ENCODE measurements around the gene SEC24B.
A peak's percentile ranks its signal among the peaks of the same experiment; 100 is the strongest.

The SEC24B gene

DNA sequence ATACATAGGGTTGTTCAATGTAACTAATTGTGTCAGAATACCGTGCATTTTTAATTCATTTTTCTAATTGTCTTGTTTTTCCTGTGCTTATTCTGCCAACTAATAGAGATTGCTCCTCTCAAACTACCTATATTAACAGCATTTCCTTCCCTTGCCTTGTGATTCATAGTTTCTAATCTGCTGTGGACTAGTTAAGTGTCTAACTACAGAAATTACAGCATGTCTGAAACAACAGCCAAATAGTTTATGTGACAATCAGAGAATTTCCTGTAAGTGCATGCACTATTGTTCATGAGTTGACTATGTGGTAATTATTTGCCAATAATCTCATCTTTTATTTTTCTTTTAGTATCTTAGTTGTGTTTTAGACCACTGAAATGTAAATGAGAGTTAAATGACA lies 4.1 kb upstream of the SEC24B start:
- Histone ChIP-seq H3K27ac (ENCODE audit: insufficient read depth, low read length, poor library complexity, severe bottlenecking) (no peak overlapping the region), H3K4me3 (ENCODE audit: insufficient read depth, low read depth, low read length, poor library complexity, severe bottlenecking) (no peak overlapping the region), H3K9me3 (ENCODE audit: control insufficient read depth, low read length) (no peaks in the 10 kb centered on the region), H3K36me3 (ENCODE audit: control insufficient read depth, insufficient read depth, low read length) (no peaks in the 10 kb centered on the region), H3K27me3 (replicated peaks; ENCODE audit: control insufficient read depth, insufficient read depth, low read length, poor library complexity, severe bottlenecking) (no peaks in the 10 kb centered on the region), H3K4me1 (ENCODE audit: control insufficient read depth, insufficient read depth, low read length, poor library complexity, severe bottlenecking) (peaks cover 5% of the 10 kb centered on the region)
- no peak for DNase-seq

DNA sequence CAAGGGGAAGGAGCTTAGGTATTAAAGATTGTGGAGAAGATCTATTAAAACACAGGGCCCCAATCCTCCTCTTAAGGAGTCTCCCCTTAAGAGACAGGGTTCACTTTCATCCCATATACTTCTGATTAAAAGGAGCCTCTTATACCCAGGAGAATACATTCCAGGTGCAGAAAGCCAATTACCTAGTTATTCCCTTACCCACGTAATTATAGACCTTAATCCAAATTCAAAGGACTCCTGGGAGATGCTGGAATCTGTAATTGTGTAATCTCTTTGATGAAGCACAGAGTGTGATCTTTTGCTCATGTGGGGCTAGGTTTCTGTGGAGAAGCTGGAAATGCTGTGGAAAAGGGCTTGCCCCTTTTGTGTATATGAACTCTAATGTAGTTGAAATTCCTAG lies 1.4 kb upstream of the SEC24B start:
- H3K4me1 ChIP-seq (ENCODE audit: control insufficient read depth, insufficient read depth, low read length, poor library complexity, severe bottlenecking): peaks cover 15% of the 10 kb centered on the region
- no peak for DNase-seq
- no peak overlapping the region for H3K4me3 ChIP-seq (ENCODE audit: insufficient read depth, low read depth, low read length, poor library complexity, severe bottlenecking)
- H3K27me3 ChIP-seq (replicated peaks; ENCODE audit: control insufficient read depth, insufficient read depth, low read length, poor library complexity, severe bottlenecking): no peaks in the 10 kb centered on the region
- no peak overlapping the region for H3K27ac ChIP-seq (ENCODE audit: insufficient read depth, low read length, poor library complexity, severe bottlenecking)
- no peaks in the 10 kb centered on the region for H3K9me3 ChIP-seq (ENCODE audit: control insufficient read depth, low read length)
- H3K36me3 ChIP-seq (ENCODE audit: control insufficient read depth, insufficient read depth, low read length): no peaks in the 10 kb centered on the region

- Histone ChIP-seq H3K27me3 (replicated peaks; ENCODE audit: control insufficient read depth, insufficient read depth, low read length, poor library complexity, severe bottlenecking) (no peaks in the 10 kb centered on the region), H3K9me3 (ENCODE audit: control insufficient read depth, low read length) (no peaks in the 10 kb centered on the region), H3K4me3 (ENCODE audit: insufficient read depth, low read depth, low read length, poor library complexity, severe bottlenecking) (peak overlapping the region; percentile 76), H3K36me3 (ENCODE audit: control insufficient read depth, insufficient read depth, low read length) (no peaks in the 10 kb centered on the region), H3K27ac (ENCODE audit: insufficient read depth, low read length, poor library complexity, severe bottlenecking) (peak overlapping the region; percentile 80), H3K4me1 (ENCODE audit: control insufficient read depth, insufficient read depth, low read length, poor library complexity, severe bottlenecking) (peaks cover 15% of the 10 kb centered on the region)
- DNase-seq: no peak
Measured at GRCh38 chr4:109432696-109433095, 919 bp upstream of the SEC24B start.

- H3K4me1 ChIP-seq (ENCODE audit: control insufficient read depth, insufficient read depth, low read length, poor library complexity, severe bottlenecking): peaks cover 15% of the 10 kb centered on the region
- no peaks in the 10 kb centered on the region for H3K36me3 ChIP-seq (ENCODE audit: control insufficient read depth, insufficient read depth, low read length)
- H3K27ac ChIP-seq (ENCODE audit: insufficient read depth, low read length, poor library complexity, severe bottlenecking): peak overlapping the region; percentile 80
- H3K9me3 ChIP-seq (ENCODE audit: control insufficient read depth, low read length): no peaks in the 10 kb centered on the region
- H3K27me3 ChIP-seq (replicated peaks; ENCODE audit: control insufficient read depth, insufficient read depth, low read length, poor library complexity, severe bottlenecking): no peaks in the 10 kb centered on the region
- H3K4me3 ChIP-seq (ENCODE audit: insufficient read depth, low read depth, low read length, poor library complexity, severe bottlenecking): peak overlapping the region; percentile 76
- DNase-seq: peak in 1 of 3 donors; percentile 3
Measured at GRCh38 chr4:109434007-109434971, 674 bp downstream of the SEC24B start.

DNA sequence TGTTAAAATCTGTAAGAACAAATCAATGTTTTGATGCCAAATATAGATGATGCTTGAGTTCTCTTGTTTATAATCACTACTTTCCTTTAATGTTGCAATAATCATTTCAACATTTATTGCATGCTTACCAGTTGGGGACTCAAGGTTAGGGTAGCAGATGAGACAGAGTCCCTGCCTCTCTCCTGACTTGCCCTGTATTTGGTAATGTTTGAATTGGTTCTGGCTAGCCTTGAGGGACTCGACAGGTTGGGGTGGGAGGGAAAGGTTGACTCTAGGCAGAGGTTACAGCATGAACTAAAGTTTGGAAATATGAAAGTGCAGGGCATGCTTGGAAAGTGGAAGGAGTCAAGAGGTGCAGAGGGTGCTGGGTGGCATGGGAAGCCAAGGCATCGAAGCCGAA lies 2.0 kb downstream of the SEC24B start:
- no peak for DNase-seq
- Histone ChIP-seq H3K27me3 (replicated peaks; ENCODE audit: control insufficient read depth, insufficient read depth, low read length, poor library complexity, severe bottlenecking) (no peaks in the 10 kb centered on the region), H3K27ac (ENCODE audit: insufficient read depth, low read length, poor library complexity, severe bottlenecking) (no peak overlapping the region), H3K9me3 (ENCODE audit: control insufficient read depth, low read length) (no peaks in the 10 kb centered on the region), H3K4me1 (ENCODE audit: control insufficient read depth, insufficient read depth, low read length, poor library complexity, severe bottlenecking) (peaks cover 15% of the 10 kb centered on the region), H3K4me3 (ENCODE audit: insufficient read depth, low read depth, low read length, poor library complexity, severe bottlenecking) (peak overlapping the region; percentile 76), H3K36me3 (ENCODE audit: control insufficient read depth, insufficient read depth, low read length) (no peaks in the 10 kb centered on the region)

DNA sequence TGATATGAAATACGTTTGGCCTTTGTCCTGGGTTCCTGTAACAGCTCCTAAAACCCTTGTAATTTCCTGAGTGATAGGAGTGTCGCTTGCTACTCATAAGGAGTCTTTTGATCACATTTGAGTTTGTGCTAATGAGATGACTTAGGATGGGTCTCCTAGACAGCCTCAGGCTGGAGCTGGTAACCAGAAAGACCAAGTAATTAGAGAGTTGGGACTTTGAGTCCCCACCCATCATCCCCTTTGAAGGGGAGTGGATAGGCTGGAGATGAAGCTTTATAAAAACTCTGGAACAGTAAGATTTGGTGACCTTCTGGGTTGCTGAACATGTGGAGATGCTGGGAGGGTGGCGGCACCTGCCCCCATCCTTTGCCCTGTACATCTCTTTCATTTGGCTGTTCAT lies 2.9 kb downstream of the SEC24B start:
- Histone ChIP-seq H3K36me3 (ENCODE audit: control insufficient read depth, insufficient read depth, low read length) (no peaks in the 10 kb centered on the region), H3K9me3 (ENCODE audit: control insufficient read depth, low read length) (no peaks in the 10 kb centered on the region), H3K27me3 (replicated peaks; ENCODE audit: control insufficient read depth, insufficient read depth, low read length, poor library complexity, severe bottlenecking) (no peaks in the 10 kb centered on the region), H3K27ac (ENCODE audit: insufficient read depth, low read length, poor library complexity, severe bottlenecking) (no peak overlapping the region), H3K4me1 (ENCODE audit: control insufficient read depth, insufficient read depth, low read length, poor library complexity, severe bottlenecking) (peaks cover 15% of the 10 kb centered on the region), H3K4me3 (ENCODE audit: insufficient read depth, low read depth, low read length, poor library complexity, severe bottlenecking) (no peak overlapping the region)
- DNase-seq: no peak

DNA sequence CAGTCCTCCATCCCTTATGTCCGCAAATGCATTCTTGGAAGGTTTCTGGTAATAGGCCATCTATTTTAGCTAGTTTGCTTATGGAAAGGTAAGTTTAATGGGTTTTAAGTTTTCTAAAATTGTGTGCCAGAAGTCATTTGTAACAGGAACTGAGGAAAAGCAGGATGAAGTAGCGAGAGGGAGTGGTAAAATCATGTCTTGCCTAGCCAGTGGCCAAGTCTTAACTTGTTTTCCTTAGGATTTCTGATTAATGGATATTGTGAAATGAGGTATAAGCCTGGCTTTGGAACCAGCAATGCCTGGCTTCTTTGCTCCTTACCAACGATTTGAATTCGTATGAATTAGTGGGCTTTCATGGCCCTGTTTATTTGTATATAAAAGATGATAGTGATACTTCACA lies 7.3 kb downstream of the SEC24B start:
- Histone ChIP-seq H3K4me3 (ENCODE audit: insufficient read depth, low read depth, low read length, poor library complexity, severe bottlenecking) (no peak overlapping the region), H3K9me3 (ENCODE audit: control insufficient read depth, low read length) (no peaks in the 10 kb centered on the region), H3K36me3 (ENCODE audit: control insufficient read depth, insufficient read depth, low read length) (peaks cover 3% of the 10 kb centered on the region), H3K27ac (ENCODE audit: insufficient read depth, low read length, poor library complexity, severe bottlenecking) (no peak overlapping the region), H3K27me3 (replicated peaks; ENCODE audit: control insufficient read depth, insufficient read depth, low read length, poor library complexity, severe bottlenecking) (no peaks in the 10 kb centered on the region), H3K4me1 (ENCODE audit: control insufficient read depth, insufficient read depth, low read length, poor library complexity, severe bottlenecking) (peaks cover under 1% of the 10 kb centered on the region)
- DNase-seq: no peak

DNA sequence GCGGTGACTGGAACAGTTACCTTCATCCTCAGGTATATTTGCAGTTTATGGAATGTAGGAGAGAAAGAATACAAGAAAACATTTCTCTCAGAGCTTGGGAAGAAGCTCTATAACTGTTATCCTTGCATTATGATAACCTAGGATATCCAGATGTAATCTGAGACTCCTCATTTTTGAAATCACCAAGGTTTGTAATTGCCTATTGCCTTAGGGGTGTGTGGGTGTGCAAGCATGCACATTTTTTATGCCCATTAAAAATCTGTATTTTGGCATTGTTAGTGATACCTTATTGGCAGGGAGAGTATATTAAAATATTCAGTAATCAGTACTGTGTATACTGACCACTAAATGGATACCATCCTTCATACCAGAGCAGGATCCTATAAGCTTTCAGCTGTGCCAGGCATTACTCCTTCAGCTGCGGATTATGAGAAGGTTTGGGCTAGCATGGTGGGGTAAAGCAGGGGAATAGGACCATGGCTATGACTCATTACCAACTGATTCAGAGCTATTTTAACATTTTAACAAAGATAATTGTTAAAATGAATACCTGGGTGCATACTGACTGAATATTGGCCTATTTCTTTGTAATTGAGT lies 8.3 kb downstream of the SEC24B start:
- Histone ChIP-seq H3K27me3 (replicated peaks; ENCODE audit: control insufficient read depth, insufficient read depth, low read length, poor library complexity, severe bottlenecking) (no peaks in the 10 kb centered on the region), H3K27ac (ENCODE audit: insufficient read depth, low read length, poor library complexity, severe bottlenecking) (no peak overlapping the region), H3K4me3 (ENCODE audit: insufficient read depth, low read depth, low read length, poor library complexity, severe bottlenecking) (no peak overlapping the region), H3K9me3 (ENCODE audit: control insufficient read depth, low read length) (no peaks in the 10 kb centered on the region), H3K36me3 (ENCODE audit: control insufficient read depth, insufficient read depth, low read length) (peaks cover 8% of the 10 kb centered on the region), H3K4me1 (ENCODE audit: control insufficient read depth, insufficient read depth, low read length, poor library complexity, severe bottlenecking) (no peaks in the 10 kb centered on the region)
- no peak for DNase-seq

DNA sequence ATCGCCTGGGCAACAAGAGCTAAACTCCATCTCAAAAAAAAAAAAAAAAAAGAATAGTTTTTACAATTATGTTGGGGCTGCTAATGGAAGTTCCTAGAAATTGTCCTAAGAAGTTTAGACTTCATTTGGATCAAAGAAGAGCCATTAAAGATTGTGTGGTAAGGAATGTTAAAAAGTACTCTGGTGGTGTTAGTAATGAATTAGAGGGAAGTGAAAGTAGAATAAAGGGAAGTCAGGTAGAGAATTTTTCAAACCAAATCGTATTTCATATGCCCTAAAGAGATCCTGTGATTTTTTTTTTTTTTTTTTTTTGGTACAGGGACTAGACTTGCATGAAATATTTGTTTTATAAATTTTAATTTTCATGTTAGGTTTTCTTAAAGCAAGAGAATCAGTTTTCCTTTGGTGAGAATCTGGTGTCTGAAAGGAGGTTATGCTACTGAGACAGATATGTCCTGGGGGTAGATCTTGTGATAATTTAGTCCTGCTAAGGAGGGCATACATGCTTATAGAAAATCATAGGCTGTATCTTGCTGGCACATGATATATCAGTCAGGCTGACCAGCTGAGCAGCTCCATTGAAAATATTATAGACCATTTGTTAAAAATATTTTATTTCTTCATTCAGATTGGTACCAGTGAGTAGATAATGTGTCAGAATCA lies 10.7 kb downstream of the SEC24B start:
- no peaks in the 10 kb centered on the region for H3K27me3 ChIP-seq (replicated peaks; ENCODE audit: control insufficient read depth, insufficient read depth, low read length, poor library complexity, severe bottlenecking)
- no peak overlapping the region for H3K27ac ChIP-seq (ENCODE audit: insufficient read depth, low read length, poor library complexity, severe bottlenecking)
- no peaks in the 10 kb centered on the region for H3K9me3 ChIP-seq (ENCODE audit: control insufficient read depth, low read length)
- no peak for DNase-seq
- peaks cover 6% of the 10 kb centered on the region for H3K4me1 ChIP-seq (ENCODE audit: control insufficient read depth, insufficient read depth, low read length, poor library complexity, severe bottlenecking)
- H3K36me3 ChIP-seq (ENCODE audit: control insufficient read depth, insufficient read depth, low read length): peaks cover 11% of the 10 kb centered on the region
- H3K4me3 ChIP-seq (ENCODE audit: insufficient read depth, low read depth, low read length, poor library complexity, severe bottlenecking): no peak overlapping the region

DNA sequence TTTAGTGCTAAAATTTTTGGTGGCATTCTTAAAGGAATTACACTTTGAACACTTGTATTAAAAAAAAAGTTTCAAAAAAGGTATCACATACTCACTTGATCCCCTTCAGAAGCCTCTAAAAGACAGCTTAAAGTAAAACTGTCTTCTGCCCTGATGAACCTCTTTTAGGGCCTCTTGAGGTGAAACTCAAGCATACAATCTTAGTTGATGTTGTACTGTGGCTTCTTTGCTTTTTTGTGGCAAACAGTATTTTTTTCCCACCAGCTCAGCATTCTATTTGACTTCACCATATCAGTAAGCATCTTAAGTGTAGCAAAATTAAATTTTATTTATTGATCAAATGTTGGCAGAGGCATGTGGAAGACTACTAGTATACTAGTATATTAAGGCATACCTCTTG lies 13.7 kb downstream of the SEC24B start:
- no peaks in the 10 kb centered on the region for H3K9me3 ChIP-seq (ENCODE audit: control insufficient read depth, low read length)
- no peak overlapping the region for H3K27ac ChIP-seq (ENCODE audit: insufficient read depth, low read length, poor library complexity, severe bottlenecking)
- peaks cover 15% of the 10 kb centered on the region for H3K36me3 ChIP-seq (ENCODE audit: control insufficient read depth, insufficient read depth, low read length)
- no peak for DNase-seq
- no peak overlapping the region for H3K4me3 ChIP-seq (ENCODE audit: insufficient read depth, low read depth, low read length, poor library complexity, severe bottlenecking)
- no peaks in the 10 kb centered on the region for H3K27me3 ChIP-seq (replicated peaks; ENCODE audit: control insufficient read depth, insufficient read depth, low read length, poor library complexity, severe bottlenecking)
- H3K4me1 ChIP-seq (ENCODE audit: control insufficient read depth, insufficient read depth, low read length, poor library complexity, severe bottlenecking): peaks cover 6% of the 10 kb centered on the region

All from effector memory CD4-positive, alpha-beta T cell (primary cell).